ENCODE measurements around the gene CCNY. TPM values are rescaled to one million over a fixed set of nuclear protein-coding genes. Genes with fewer than 3 reads are reported as not detected.
A peak's percentile ranks its signal among the peaks of the same experiment; 100 is the strongest.
"Not testable (repeated sequence)": the region's sequence is repeated elsewhere in the genome, so short reads cannot be mapped to it uniquely, and the experiment has no call there.

Gene CCNY
- total and polyA plus RNA-seq, 3 experiments from 2014 or later = 15.1 to 65.2 (median 58.4) TPM

GRCh38 chr10:35352512-35352911, 16.2 kb downstream of the CCNY start:
- Mint-ChIP-seq H3K27me3 (no peaks in the 10 kb centered on the region), H3K4me1 (peaks cover 82 to 97% (median 95%) of the 10 kb centered on the region in 3 donors), H3K9me3 (no peaks in the 10 kb centered on the region), H3K27ac (peak overlapping the region in 4 of 8 donors; percentile 22 to 48 (median 40)), H3K36me3 (peaks cover 0 to 5% (median 4%) of the 10 kb centered on the region in 3 donors), H3K4me3 (peak overlapping the region; percentile 12 to 81 (median 61))
- POLR2A ChIA-PET = no interaction called here
- peak in 1 of 5 donors; percentile 5 for DNase-seq
- H3K4me3 ChIP-seq (ENCODE audit: low read length) = peak overlapping the region; percentile 5
- H3K4me1 ChIP-seq (ENCODE audit: insufficient read depth, low read length) = peaks cover 81% of the 10 kb centered on the region
- H3K27me3 ChIP-seq (ENCODE audit: insufficient read depth, low read length, poor library complexity, severe bottlenecking) = no peaks in the 10 kb centered on the region
- CTCF ChIA-PET = interaction anchor here (1.8 kb wide), 1 partner anchor 157 kb away, joined by 5 read pairs; no protein-coding TSS in a partner anchor
- H3K9me3 ChIP-seq (ENCODE audit: low read length) = no peaks in the 10 kb centered on the region
- H3K36me3 ChIP-seq (ENCODE audit: insufficient read depth, low read length) = no peaks in the 10 kb centered on the region
- no peak overlapping the region for H3K27ac ChIP-seq (ENCODE audit: low read depth, low read length)

- Mint-ChIP-seq H3K27ac (no peak overlapping the region), H3K4me1 (peaks cover 82 to 97% (median 95%) of the 10 kb centered on the region in 3 donors), H3K27me3 (no peaks in the 10 kb centered on the region), H3K4me3 (no peak overlapping the region), H3K36me3 (peaks cover 0 to 4% (median 1%) of the 10 kb centered on the region in 3 donors), H3K9me3 (no peaks in the 10 kb centered on the region)
- no peaks in the 10 kb centered on the region for H3K27me3 ChIP-seq (ENCODE audit: insufficient read depth, low read length, poor library complexity, severe bottlenecking)
- CTCF ChIA-PET = interaction anchor here (1.8 kb wide), 1 partner anchor 158 kb away, joined by 5 read pairs; no protein-coding TSS in a partner anchor
- H3K9me3 ChIP-seq (ENCODE audit: low read length) = no peaks in the 10 kb centered on the region
- no peak overlapping the region for H3K4me3 ChIP-seq (ENCODE audit: low read length)
- no peak for DNase-seq
- peaks cover 78% of the 10 kb centered on the region for H3K4me1 ChIP-seq (ENCODE audit: insufficient read depth, low read length)
- POLR2A ChIA-PET = no interaction called here
- no peak overlapping the region for H3K27ac ChIP-seq (ENCODE audit: low read depth, low read length)
- H3K36me3 ChIP-seq (ENCODE audit: insufficient read depth, low read length) = no peaks in the 10 kb centered on the region
These were observed 17.1 kb downstream of the CCNY start for GRCh38 chr10:35353395-35353794.

- peaks cover 82 to 97% (median 95%) of the 10 kb centered on the region in 3 donors for H3K4me1 Mint-ChIP-seq
- H3K9me3 ChIP-seq (ENCODE audit: low read length) = no peaks in the 10 kb centered on the region
- no peak for DNase-seq
- CTCF ChIA-PET = interaction anchor here (1.0 to 1.8 kb wide), 2 partner anchors 158 to 209 kb away, joined by 3 to 5 read pairs; no protein-coding TSS in a partner anchor
- H3K36me3 ChIP-seq (ENCODE audit: insufficient read depth, low read length) = no peaks in the 10 kb centered on the region
- no peak overlapping the region for H3K4me3 ChIP-seq (ENCODE audit: low read length)
- H3K27me3 ChIP-seq (ENCODE audit: insufficient read depth, low read length, poor library complexity, severe bottlenecking) = no peaks in the 10 kb centered on the region
- H3K27ac ChIP-seq (ENCODE audit: low read depth, low read length) = no peak overlapping the region
- no peak overlapping the region for H3K27ac Mint-ChIP-seq
- no peaks in the 10 kb centered on the region for H3K27me3 Mint-ChIP-seq
- peaks cover 0 to 4% (median 1%) of the 10 kb centered on the region in 3 donors for H3K36me3 Mint-ChIP-seq
- peaks cover 80% of the 10 kb centered on the region for H3K4me1 ChIP-seq (ENCODE audit: insufficient read depth, low read length)
- no peaks in the 10 kb centered on the region for H3K9me3 Mint-ChIP-seq
- H3K4me3 Mint-ChIP-seq = peak overlapping the region in 1 of 7 donors; percentile 1
- POLR2A ChIA-PET = no interaction called here
These were observed 17.5 kb downstream of the CCNY start for GRCh38 chr10:35353805-35354204.

- DNase-seq; H3K9me3 ChIP-seq (ENCODE audit: low read length); H3K4me3 Mint-ChIP-seq; H3K9me3 Mint-ChIP-seq; H3K27me3 ChIP-seq (ENCODE audit: insufficient read depth, low read length, poor library complexity, severe bottlenecking); H3K36me3 Mint-ChIP-seq; H3K27ac ChIP-seq (ENCODE audit: low read depth, low read length); H3K4me3 ChIP-seq (ENCODE audit: low read length); H3K27me3 Mint-ChIP-seq; H3K36me3 ChIP-seq (ENCODE audit: insufficient read depth, low read length); POLR2A ChIA-PET: not testable (repeated sequence)
- H3K27ac Mint-ChIP-seq = peak overlapping the region in 1 of 8 donors; percentile 34
- CTCF ChIA-PET = interaction anchor here (1.0 to 1.8 kb wide), 2 partner anchors 158 to 209 kb away, joined by 3 to 5 read pairs; no protein-coding TSS in a partner anchor
- peaks cover 81 to 97% (median 95%) of the 10 kb centered on the region in 3 donors for H3K4me1 Mint-ChIP-seq
- peaks cover 79% of the 10 kb centered on the region for H3K4me1 ChIP-seq (ENCODE audit: insufficient read depth, low read length)
These were observed 17.9 kb downstream of the CCNY start for GRCh38 chr10:35354257-35354656.

- DNase-seq = no peak
- H3K27ac ChIP-seq (ENCODE audit: low read depth, low read length) = no peak overlapping the region
- H3K4me1 ChIP-seq (ENCODE audit: insufficient read depth, low read length) = peaks cover 60% of the 10 kb centered on the region
- Mint-ChIP-seq H3K4me1 (peaks cover 68 to 88% (median 87%) of the 10 kb centered on the region in 3 donors), H3K36me3 (peaks cover 0 to 4% (median 4%) of the 10 kb centered on the region in 3 donors), H3K9me3 (no peaks in the 10 kb centered on the region), H3K27me3 (no peaks in the 10 kb centered on the region), H3K4me3 (peak overlapping the region in 6 of 7 donors; percentile 11 to 71 (median 44)), H3K27ac (peak overlapping the region in 4 of 8 donors; percentile 9 to 29 (median 16))
- ChIA-PET POLR2A (interaction anchor here (0.6 kb wide), 1 partner anchor 13 kb away, joined by 13 read pairs; no protein-coding TSS in a partner anchor), CTCF (interaction anchor here (1.2 kb wide), 1 partner anchor 10 kb away, joined by 3 read pairs; no protein-coding TSS in a partner anchor)
- H3K27me3 ChIP-seq (ENCODE audit: insufficient read depth, low read length, poor library complexity, severe bottlenecking) = no peaks in the 10 kb centered on the region
- H3K9me3 ChIP-seq (ENCODE audit: low read length) = no peaks in the 10 kb centered on the region
- no peak overlapping the region for H3K4me3 ChIP-seq (ENCODE audit: low read length)
- H3K36me3 ChIP-seq (ENCODE audit: insufficient read depth, low read length) = no peaks in the 10 kb centered on the region
These were observed 19.8 kb downstream of the CCNY start for GRCh38 chr10:35355971-35356724.

GRCh38 chr10:35356725-35357092, 20.4 kb downstream of the CCNY start:
- Mint-ChIP-seq H3K36me3 (peaks cover 0 to 4% (median 4%) of the 10 kb centered on the region in 3 donors), H3K4me3 (peak overlapping the region in 4 of 7 donors; percentile 39 to 71 (median 56)), H3K27ac (peak overlapping the region in 2 of 8 donors; percentile 9 to 18), H3K9me3 (no peaks in the 10 kb centered on the region), H3K27me3 (no peaks in the 10 kb centered on the region), H3K4me1 (peaks cover 66 to 86% (median 85%) of the 10 kb centered on the region in 3 donors)
- no peak overlapping the region for H3K27ac ChIP-seq (ENCODE audit: low read depth, low read length)
- DNase-seq = no peak
- H3K27me3 ChIP-seq (ENCODE audit: insufficient read depth, low read length, poor library complexity, severe bottlenecking) = no peaks in the 10 kb centered on the region
- H3K4me3 ChIP-seq (ENCODE audit: low read length) = no peak overlapping the region
- no peaks in the 10 kb centered on the region for H3K9me3 ChIP-seq (ENCODE audit: low read length)
- peaks cover 56% of the 10 kb centered on the region for H3K4me1 ChIP-seq (ENCODE audit: insufficient read depth, low read length)
- H3K36me3 ChIP-seq (ENCODE audit: insufficient read depth, low read length) = no peaks in the 10 kb centered on the region
- ChIA-PET POLR2A (interaction anchor here (0.6 kb wide), 1 partner anchor 14 kb away, joined by 13 read pairs; no protein-coding TSS in a partner anchor), CTCF (interaction anchor here (1.2 kb wide), 1 partner anchor 11 kb away, joined by 3 read pairs; no protein-coding TSS in a partner anchor)

GRCh38 chr10:35359056-35359455, 22.7 kb downstream of the CCNY start:
- ChIA-PET CTCF (interaction anchor here (0.6 kb wide), 1 partner anchor 119 kb away, joined by 3 read pairs; no protein-coding TSS in a partner anchor), POLR2A (no interaction called here)
- Histone ChIP-seq H3K27ac (ENCODE audit: low read depth, low read length) (no peak overlapping the region), H3K36me3 (ENCODE audit: insufficient read depth, low read length) (no peaks in the 10 kb centered on the region), H3K27me3 (ENCODE audit: insufficient read depth, low read length, poor library complexity, severe bottlenecking) (no peaks in the 10 kb centered on the region), H3K4me1 (ENCODE audit: insufficient read depth, low read length) (peaks cover 38% of the 10 kb centered on the region), H3K9me3 (ENCODE audit: low read length) (no peaks in the 10 kb centered on the region), H3K4me3 (ENCODE audit: low read length) (no peak overlapping the region)
- DNase-seq = no peak
- Mint-ChIP-seq H3K9me3 (no peaks in the 10 kb centered on the region), H3K27me3 (no peaks in the 10 kb centered on the region), H3K4me3 (no peak overlapping the region), H3K4me1 (peaks cover 58 to 81% (median 77%) of the 10 kb centered on the region in 3 donors), H3K36me3 (peaks cover 0 to 5% (median 4%) of the 10 kb centered on the region in 3 donors), H3K27ac (peak overlapping the region in 1 of 8 donors; percentile 83)

GRCh38 chr10:35359873-35360272, 23.6 kb downstream of the CCNY start:
- POLR2A ChIA-PET = no interaction called here
- CTCF ChIA-PET = no interaction called here
- DNase-seq = no peak
- H3K9me3 Mint-ChIP-seq = no peaks in the 10 kb centered on the region
- H3K36me3 ChIP-seq (ENCODE audit: insufficient read depth, low read length) = no peaks in the 10 kb centered on the region
- H3K27me3 Mint-ChIP-seq = no peaks in the 10 kb centered on the region
- H3K4me1 ChIP-seq (ENCODE audit: insufficient read depth, low read length) = peaks cover 37% of the 10 kb centered on the region
- peaks cover 58 to 81% (median 77%) of the 10 kb centered on the region in 3 donors for H3K4me1 Mint-ChIP-seq
- H3K27me3 ChIP-seq (ENCODE audit: insufficient read depth, low read length, poor library complexity, severe bottlenecking) = no peaks in the 10 kb centered on the region
- peak overlapping the region in 1 of 8 donors; percentile 1 for H3K27ac Mint-ChIP-seq
- H3K4me3 ChIP-seq (ENCODE audit: low read length) = no peak overlapping the region
- H3K27ac ChIP-seq (ENCODE audit: low read depth, low read length) = no peak overlapping the region
- peaks cover 0 to 5% (median 4%) of the 10 kb centered on the region in 3 donors for H3K36me3 Mint-ChIP-seq
- H3K4me3 Mint-ChIP-seq = no peak overlapping the region
- no peaks in the 10 kb centered on the region for H3K9me3 ChIP-seq (ENCODE audit: low read length)

Measured in CD8-positive, alpha-beta memory T cell (primary cell).